T-helper 2 cell treated with Interferon-gamma antibody and Interleukin-4, amounts not matched to agents 100 ng/mL and 5 ng/mL, for 36 hours (primary cell): ENCODE measurements around the gene MEIS1. TPM values are rescaled to one million over a fixed set of nuclear protein-coding genes. Genes with fewer than 3 reads are reported as not detected.

Experiments
- intact Hi-C: fragments of 100-400 bp; cut with micrococcal nuclease; formaldehyde crosslinking; loops from one replicate; pipeline ENCODE4 v1.15.1; 2023
- total RNA-seq: library from RNA; stranded (reverse); gene quantifications from 2 replicates; pipeline ENCODE4 v1.2.3, GENCODE V29; 2022

The MEIS1 gene
- total RNA-seq, 1 donor from 2014 or later, result not detected

DNA sequence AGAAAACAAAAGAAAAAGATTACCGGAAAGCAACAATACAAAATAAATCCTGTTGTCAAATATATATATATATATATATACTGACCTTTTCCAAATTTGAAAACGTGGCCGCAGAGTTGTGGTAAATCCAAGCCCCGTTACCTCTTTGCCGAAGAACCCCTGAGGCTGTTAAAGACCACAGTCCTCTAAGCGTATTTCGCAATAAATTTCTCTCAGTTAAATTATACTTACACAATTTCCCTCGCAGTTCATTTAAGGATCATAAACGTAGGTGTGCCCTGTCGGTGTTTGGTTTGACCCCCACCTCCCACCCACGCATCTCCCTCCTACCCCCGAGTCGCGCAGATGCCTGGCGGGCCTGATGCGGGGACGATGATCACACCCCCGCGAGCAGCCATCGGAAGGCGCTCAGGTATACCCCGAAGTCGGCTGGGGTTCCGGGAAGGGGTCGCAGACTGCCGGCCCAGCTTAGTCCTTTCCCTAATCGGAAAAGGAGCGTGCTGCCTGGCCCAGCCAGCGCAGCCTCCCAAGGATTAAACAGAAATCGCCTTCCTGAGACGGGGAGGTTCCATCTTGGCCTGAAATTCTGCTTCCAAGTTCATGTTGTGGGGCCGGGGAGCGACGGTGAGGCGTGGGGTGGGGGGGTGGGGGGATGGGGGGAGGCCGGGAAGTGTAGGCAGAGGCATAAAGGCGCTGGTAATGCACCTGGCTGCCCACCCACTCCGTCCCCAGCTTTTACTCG is 2.9 kb upstream of the MEIS1 start:
- intact Hi-C loops, result no loop called here

DNA sequence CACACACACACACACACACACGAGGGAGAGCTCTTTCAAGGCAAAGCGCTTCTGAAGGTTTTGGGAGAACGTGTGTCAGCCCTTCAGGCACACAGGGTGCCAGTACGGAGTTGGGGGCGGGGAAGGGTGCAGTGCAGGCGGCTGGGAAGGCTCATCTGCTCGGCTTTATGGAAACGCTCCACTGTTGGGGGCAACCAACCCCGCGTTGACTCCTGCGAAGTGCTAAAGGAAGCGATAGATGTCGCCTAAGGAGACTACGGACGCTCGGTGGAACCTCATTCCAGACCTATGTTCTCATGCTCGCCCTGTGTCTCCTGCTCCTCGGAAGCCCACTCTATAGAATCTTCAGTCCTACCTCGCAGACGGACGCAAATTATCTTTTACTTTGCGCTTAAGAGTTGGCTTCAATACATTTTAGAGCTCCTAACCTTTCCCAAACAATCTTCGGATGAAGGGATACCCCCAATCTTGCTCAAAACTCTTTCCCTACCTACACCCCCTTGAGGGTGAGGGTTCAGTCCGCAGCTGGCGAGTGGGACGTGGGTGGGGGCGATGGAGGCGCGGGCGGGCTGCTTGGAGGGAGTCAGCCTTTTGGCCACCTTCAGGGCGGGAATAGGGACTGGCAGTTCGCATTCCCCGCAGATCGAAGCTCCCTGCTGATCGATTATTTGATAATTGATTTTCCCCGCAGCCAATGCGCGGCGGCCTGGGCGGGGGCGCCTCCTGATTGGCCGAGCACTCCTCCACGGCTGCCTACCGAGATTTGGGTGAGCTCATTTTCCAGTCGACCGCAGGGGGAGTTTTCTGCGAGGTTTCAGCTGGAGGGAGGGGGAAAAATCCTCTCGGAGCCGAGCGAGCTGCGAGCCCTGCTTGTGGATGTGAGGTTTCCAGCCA is 1.9 kb upstream of the MEIS1 start:
- intact Hi-C loops, result no loop called here

DNA sequence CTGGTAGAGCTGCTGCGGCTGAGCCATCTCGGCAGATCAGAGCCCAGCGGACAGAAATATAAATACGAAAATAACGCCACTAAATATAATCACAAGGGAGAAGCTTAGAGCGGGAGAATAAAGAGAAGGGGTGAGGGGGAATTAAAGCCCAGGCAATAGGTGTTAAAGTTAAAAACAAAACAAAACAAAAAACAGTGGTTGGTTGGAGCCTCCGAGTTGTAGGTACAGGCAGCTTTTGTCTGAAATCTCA is 1.3 kb upstream of the MEIS1 start:
- intact Hi-C loops, result no loop called here

DNA sequence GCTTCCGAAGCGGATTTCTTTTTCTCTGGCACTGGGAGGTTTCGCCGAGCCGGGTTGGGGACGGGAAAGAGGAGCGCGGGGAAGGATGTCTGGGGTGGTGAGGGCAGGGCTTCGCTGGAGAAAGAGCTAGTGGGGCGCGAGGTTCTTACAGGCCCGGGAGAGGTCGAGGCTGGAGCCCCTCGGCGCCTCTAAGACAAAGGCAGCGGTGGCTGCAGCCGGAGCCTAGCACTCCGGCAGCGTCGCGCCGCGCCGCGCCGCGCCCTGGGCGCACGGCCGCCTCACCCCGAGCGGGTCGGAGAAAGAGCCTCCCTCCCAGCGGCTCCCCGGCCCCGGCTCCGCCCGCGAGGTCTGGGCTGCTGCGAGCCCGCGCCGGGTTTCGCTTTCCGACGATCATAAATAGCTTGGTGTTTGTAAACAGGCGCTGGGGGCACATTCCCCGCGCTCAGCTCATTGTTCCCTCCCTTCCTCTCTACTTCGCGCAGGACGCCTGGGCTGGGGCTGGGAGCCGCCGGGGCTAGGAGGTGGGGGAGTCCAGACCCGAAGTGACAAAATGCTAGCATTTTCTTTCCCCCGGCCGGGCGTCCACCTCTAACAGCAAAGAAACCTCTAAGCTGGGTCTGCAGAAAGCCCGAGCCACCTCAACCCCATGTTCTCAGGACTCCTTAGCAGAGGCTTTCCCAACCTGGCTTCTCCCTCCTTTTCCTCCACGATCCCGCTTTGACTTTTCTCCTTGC is 813 bp upstream of the MEIS1 start:
- intact Hi-C loops, result loop anchor here (2.0 kb wide), 1 partner anchor 143 kb away; no protein-coding TSS in a partner anchor

DNA sequence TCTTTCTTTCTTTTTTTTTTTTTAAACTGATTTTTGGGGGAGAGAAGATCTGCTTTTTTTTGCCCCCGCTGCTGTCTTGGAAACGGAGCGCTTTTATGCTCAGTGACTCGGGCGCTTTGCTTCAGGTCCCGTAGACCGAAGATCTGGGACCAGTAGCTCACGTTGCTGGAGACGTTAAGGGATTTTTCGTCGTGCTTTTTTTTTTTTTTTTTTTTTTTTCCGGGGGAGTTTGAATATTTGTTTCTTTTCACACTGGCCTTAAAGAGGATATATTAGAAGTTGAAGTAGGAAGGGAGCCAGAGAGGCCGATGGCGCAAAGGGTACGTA is 587 bp downstream of the MEIS1 start:
- intact Hi-C loops, result loop anchor here (2.0 kb wide), 1 partner anchor 141 kb away; no protein-coding TSS in a partner anchor

GRCh38 chr2:66435963-66436362 is 1.0 kb downstream of the MEIS1 start:
- intact Hi-C loops, result loop anchor here (2.0 kb wide), 1 partner anchor 141 kb away; no protein-coding TSS in a partner anchor

DNA sequence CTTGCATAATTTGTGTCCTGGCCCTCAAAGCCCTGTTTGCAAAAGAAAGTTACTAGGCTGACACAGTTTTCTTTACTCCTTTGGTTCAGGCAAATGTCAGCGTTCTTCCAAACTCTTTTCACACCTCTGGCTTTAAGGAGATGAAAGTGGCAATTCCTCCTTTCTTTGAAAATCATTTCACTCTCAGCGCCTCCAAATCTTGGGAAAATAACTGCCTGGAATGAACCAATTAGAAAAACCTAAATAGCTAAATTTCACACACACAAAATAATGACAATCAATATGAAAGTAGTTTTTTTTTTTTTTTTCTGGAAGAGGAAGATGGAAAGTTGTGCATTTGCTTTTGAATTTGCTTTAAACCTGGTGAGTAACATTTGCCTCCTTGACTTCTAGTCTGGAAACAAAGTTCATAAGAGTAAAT is 1.7 kb downstream of the MEIS1 start:
- intact Hi-C loops, result no loop called here

DNA sequence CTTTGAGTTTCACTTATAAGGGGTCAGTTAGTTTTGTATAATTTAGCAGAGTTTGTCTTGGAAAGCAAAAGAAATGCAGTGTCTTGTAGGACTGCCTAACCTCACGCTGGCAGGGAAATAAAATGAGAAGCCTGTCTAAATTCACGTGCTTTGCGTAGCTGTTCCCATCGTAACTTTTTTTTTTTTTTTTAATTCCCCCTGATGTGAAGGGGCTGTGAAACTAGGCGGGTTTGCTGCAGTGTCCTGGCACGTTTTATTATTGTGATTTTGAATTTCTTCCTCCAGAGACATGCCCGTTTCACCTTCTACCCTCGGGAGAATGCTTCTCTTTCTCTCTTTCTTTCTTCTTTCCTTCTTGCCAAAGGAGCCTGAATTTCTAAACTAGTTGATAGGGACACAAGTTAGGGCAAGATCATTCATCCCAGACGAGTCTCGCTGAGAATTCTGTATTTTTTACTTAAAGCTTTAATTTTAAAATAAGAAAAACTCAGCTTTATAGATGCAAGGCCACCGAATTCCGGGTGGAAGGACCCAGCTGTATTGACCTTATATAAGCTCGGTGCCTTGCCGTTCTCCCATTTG is 2.3 kb downstream of the MEIS1 start:
- intact Hi-C loops, result no loop called here

DNA sequence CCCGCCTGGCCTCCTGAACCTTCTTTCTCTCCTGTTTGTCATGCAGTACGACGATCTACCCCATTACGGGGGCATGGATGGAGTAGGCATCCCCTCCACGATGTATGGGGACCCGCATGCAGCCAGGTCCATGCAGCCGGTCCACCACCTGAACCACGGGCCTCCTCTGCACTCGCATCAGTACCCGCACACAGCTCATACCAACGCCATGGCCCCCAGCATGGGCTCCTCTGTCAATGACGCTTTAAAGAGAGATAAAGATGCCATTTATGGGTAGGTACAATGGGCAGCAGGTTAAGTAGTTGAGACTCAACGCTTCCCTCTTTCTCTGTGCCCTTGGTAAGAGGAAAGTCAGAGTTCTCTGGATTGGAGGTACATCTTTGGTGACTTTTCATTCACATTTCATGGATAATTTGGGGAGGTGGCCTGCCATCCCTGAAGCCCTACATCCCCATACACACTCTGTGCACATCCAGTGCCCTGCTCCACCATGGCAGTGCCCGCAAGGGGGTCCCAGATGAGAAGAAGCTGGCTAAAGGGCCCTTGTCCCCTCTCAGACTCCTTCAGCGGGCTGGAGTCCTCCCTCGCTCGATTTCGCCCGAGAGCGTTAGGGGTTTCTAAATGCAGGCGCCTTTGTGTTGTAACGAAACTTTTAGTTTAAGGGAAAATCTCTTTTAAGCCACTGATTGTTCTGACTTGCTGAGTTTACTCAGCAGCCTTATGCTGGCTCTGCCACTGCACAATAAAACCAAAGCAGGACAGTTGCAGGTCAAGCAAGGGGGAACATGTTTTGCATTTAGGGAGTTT is 3.0 kb downstream of the MEIS1 start:
- intact Hi-C loops, result no loop called here

GRCh38 chr2:66438498-66438833 is 3.5 kb downstream of the MEIS1 start:
- intact Hi-C loops, result no loop called here

GRCh38 chr2:66438891-66439811 is 4.2 kb downstream of the MEIS1 start:
- intact Hi-C loops, result no loop called here

DNA sequence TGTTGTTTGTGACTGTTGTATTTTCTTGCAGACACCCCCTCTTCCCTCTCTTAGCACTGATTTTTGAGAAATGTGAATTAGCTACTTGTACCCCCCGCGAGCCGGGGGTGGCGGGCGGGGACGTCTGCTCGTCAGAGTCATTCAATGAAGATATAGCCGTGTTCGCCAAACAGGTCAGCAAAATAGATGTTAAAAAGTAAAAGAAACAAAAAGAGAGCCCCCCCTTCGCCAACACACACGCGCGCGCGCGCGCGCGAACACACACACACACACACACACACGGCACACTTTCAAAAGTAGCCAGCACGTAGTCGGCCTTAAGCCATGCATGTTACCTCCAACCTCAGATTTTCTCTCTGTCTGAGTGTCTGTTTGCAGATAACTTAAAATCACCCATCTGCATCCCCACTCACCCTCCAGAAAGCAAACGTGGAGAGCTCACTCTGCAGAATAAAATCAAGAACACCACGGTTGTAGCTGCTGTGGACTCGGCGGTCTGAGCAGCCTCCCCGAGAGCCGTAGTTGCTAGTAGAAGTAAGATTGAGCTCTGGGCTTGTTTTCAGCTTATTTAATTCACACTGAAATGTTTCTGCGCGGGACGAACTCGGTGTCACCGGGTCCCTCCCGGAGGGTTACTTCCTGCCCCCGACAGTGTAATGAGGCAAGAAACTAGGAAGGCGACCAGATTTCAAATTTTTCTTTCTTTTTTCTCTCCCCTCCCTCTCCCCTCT is 5.1 kb downstream of the MEIS1 start:
- intact Hi-C loops, result no loop called here

GRCh38 chr2:66440708-66441497 is 6.0 kb downstream of the MEIS1 start:
- intact Hi-C loops, result no loop called here

- intact Hi-C loops, result no loop called here
These were observed 6.8 kb downstream of the MEIS1 start for GRCh38 chr2:66441581-66442320.

DNA sequence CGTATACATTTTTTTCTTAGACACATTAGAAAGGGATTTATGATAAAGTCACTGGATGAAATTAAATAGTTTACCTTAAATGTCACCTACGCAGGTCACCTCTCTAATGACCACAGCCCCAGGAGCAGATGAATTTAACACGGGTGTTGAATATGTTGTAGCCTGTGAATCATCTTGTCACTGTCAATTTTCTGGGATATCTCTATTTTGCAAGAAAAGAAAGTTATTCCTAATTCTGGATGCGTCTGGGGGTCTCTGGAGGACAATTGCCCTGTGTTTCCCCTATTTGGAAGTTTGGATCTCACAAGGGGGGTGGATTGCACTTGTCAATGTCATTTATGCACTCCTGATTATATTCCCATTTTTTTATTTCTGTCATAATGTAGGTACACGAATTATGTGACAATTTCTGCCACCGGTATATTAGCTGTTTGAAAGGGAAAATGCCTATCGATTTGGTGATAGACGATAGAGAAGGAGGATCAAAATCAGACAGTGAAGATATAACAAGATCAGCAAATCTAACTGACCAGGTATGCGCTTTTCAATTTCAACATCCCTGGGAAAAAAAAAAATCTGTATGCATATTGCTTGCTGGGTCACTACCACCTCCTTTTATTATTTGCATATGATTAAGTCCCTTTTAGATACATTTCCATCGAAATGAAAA is 7.7 kb downstream of the MEIS1 start:
- intact Hi-C loops, result no loop called here

DNA sequence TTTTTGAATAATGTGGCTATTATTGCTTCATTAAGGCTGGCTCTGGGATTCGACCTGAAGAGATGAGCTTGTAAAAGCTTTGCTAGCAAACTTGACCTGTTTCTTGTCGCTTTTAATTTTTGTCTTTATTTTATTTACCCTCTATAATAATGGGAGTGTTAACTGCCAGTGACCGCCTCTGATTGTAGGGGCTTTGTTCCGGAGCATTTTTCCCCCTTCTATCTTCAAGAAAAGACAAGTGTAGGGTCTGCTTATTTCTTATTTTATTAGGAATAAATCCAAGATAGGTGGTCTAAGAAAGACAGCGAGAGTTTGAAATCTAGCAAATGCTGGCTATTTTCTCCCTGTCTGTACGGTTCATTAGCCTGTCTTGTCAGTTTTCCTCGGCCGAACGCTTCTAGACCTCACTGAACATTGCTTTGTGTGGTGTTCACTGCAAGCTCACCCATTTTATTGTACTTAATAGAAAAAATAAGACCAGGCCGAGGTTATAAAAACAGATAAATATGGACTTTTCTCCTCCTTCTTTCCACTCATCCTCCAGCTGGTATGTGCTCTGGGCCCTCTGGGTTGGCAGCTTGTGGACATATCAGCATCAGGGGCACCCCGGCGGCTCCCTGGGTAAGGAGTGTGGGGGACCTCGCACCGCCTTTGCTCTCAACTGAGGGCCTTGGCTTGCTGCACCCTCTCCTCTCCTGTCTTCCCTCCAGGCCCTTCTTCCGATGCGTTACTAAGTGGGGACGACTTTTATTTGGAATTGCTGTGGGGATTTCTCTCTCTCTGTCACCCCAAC is 8.5 kb downstream of the MEIS1 start:
- intact Hi-C loops, result no loop called here
